Measurements from ENCODE around the gene CHD9. TPM values are rescaled to one million over a fixed set of nuclear protein-coding genes. Genes with fewer than 3 reads are reported as not detected.

CHD9 gene
- total RNA-seq, 1 experiment from 2014 or later, result 26.3 TPM

GRCh38 chr16:53337294-53337693 lies 282.5 kb downstream of the CHD9 start:
- TF ChIP-seq CTCF (conservative IDR thresholded peaks at IDR 0.05) (no peak), EZH2 (IDR thresholded peaks at IDR 0.05; ENCODE audit: low read depth) (no peak)
- Histone ChIP-seq H3F3A (ENCODE audit: insufficient read depth, low read depth) (no peaks in the 10 kb centered on the region), H3K9me2 (ENCODE audit: insufficient read depth) (no peaks in the 10 kb centered on the region), H3K36me3 (ENCODE audit: low read depth) (no peaks in the 10 kb centered on the region), H4K20me1 (ENCODE audit: insufficient read depth) (no peaks in the 10 kb centered on the region), H3K4me1 (replicated peaks; ENCODE audit: insufficient read depth) (no peaks in the 10 kb centered on the region), H3K27ac (no peak overlapping the region), H3K79me2 (ENCODE audit: low read depth) (no peaks in the 10 kb centered on the region), H2AFZ (no peak overlapping the region), H3K9me3 (ENCODE audit: insufficient read depth, low read depth) (no peaks in the 10 kb centered on the region; the same call in 1 of the 2 replicates), H3K27me3 (ENCODE audit: insufficient read depth, low read depth) (no peaks in the 10 kb centered on the region), H3K4me2 (no peak overlapping the region), H3K4me3 (no peak overlapping the region)
- ChIA-PET CTCF (no interaction called here), POLR2A (ENCODE audit: unreplicated experiment) (no interaction called here)
- intact Hi-C loops (cut with micrococcal nuclease; ENCODE audit: unreplicated experiment), result no loop called here
- no TSS peak for BruUV-seq (replicated peaks)
- no peak for DNase-seq

GRCh38 chr16:53341792-53342191 lies 287.0 kb downstream of the CHD9 start:
- BruUV-seq (replicated peaks), result no TSS peak
- intact Hi-C loops (cut with micrococcal nuclease; ENCODE audit: unreplicated experiment), result no loop called here
- Histone ChIP-seq H3K9me2 (ENCODE audit: insufficient read depth) (no peaks in the 10 kb centered on the region), H3K9me3 (ENCODE audit: insufficient read depth, low read depth) (no peaks in the 10 kb centered on the region), H3K79me2 (ENCODE audit: low read depth) (no peaks in the 10 kb centered on the region), H2AFZ (no peak overlapping the region), H4K20me1 (ENCODE audit: insufficient read depth) (no peaks in the 10 kb centered on the region), H3K27ac (no peak overlapping the region), H3K4me2 (no peak overlapping the region), H3K27me3 (ENCODE audit: insufficient read depth, low read depth) (no peaks in the 10 kb centered on the region; the same call in 1 of the 2 replicates), H3K4me1 (replicated peaks; ENCODE audit: insufficient read depth) (no peaks in the 10 kb centered on the region), H3K4me3 (no peak overlapping the region), H3K36me3 (ENCODE audit: low read depth) (no peaks in the 10 kb centered on the region), H3F3A (ENCODE audit: insufficient read depth, low read depth) (no peaks in the 10 kb centered on the region)
- DNase-seq, result no peak
- TF ChIP-seq CTCF (conservative IDR thresholded peaks at IDR 0.05), result no peak
- no peak for TF ChIP-seq EZH2 (IDR thresholded peaks at IDR 0.05; ENCODE audit: low read depth)
- POLR2A ChIA-PET (ENCODE audit: unreplicated experiment), result no interaction called here
- CTCF ChIA-PET, result no interaction called here

GRCh38 chr16:53355064-53355463 lies 300.3 kb downstream of the CHD9 start:
- Histone ChIP-seq H3K4me2 (no peak overlapping the region), H3K36me3 (ENCODE audit: low read depth) (no peaks in the 10 kb centered on the region), H3K4me3 (no peak overlapping the region), H4K20me1 (ENCODE audit: insufficient read depth) (no peaks in the 10 kb centered on the region), H3K9me2 (ENCODE audit: insufficient read depth) (no peaks in the 10 kb centered on the region), H3K79me2 (ENCODE audit: low read depth) (no peaks in the 10 kb centered on the region), H3K27ac (no peak overlapping the region), H3K4me1 (replicated peaks; ENCODE audit: insufficient read depth) (no peaks in the 10 kb centered on the region), H3F3A (ENCODE audit: insufficient read depth, low read depth) (no peaks in the 10 kb centered on the region), H3K9me3 (ENCODE audit: insufficient read depth, low read depth) (no peaks in the 10 kb centered on the region), H3K27me3 (ENCODE audit: insufficient read depth, low read depth) (peaks cover 55% of the 10 kb centered on the region; the same call in 1 of the 2 replicates), H2AFZ (no peak overlapping the region)
- DNase-seq, result no peak
- intact Hi-C loops (cut with micrococcal nuclease; ENCODE audit: unreplicated experiment), result no loop called here
- BruUV-seq (replicated peaks), result no TSS peak
- TF ChIP-seq EZH2 (IDR thresholded peaks at IDR 0.05; ENCODE audit: low read depth), result no peak
- TF ChIP-seq CTCF (conservative IDR thresholded peaks at IDR 0.05), result no peak
- ChIA-PET POLR2A (ENCODE audit: unreplicated experiment) (no interaction called here), CTCF (no interaction called here)

Measured in PC-9 (cell line).